Psoas muscle (tissue), 8 donors: ENCODE results near the gene DNM3. TPM values are rescaled to one million over a fixed set of nuclear protein-coding genes. Genes with fewer than 3 reads are reported as not detected.
A peak's percentile ranks its signal among the peaks of the same experiment; 100 is the strongest.

Source experiments
- ATAC-seq, 4 donors: fragments of 200-7000 bp; cut with Tn5 transposase; one replicate each; pipeline ENCODE4 v1.9.1; 2020; ENCODE audit warnings: moderate library complexity in 3 of 4, mild to moderate bottlenecking in 2 of 4
- DNase-seq, 2 donors: peaks; one replicate each; pipeline ENCODE4 v3.0.0-alpha.2; 2020
- H3K27ac ChIP-seq: fragments of 200-600 bp; one replicate; pipeline ENCODE4 v1.8.0; 2022
- H3K27me3 ChIP-seq, 3 donors: fragments of 200-600 bp in 1 of 3; one replicate each; pipeline versions ENCODE4 v1.6.1 to v1.8.0; 2013 to 2022; ENCODE audit warnings: low read length in 2 of 3, mild to moderate bottlenecking in 2 of 3, moderate library complexity in 1 of 3; ENCODE audit not compliant: insufficient read depth in 3 of 3
- H3K36me3 ChIP-seq, 2 donors: fragments of 200-600 bp in 1 of 2; one replicate each; pipeline versions ENCODE4 v1.6.1 to v1.8.0; 2013 to 2022; ENCODE audit warnings: low read depth in 1 of 2, mild to moderate bottlenecking in 1 of 2, moderate library complexity in 1 of 2; ENCODE audit not compliant: insufficient read depth in 1 of 2
- H3K4me1 ChIP-seq: fragments of 200-600 bp; one replicate; pipeline ENCODE4 v1.8.0; 2022
- H3K4me3 ChIP-seq: fragments of 200-600 bp; one replicate; pipeline ENCODE4 v1.8.0; 2022; ENCODE audit warnings: mild to moderate bottlenecking
- H3K9me3 ChIP-seq: fragments of 200-600 bp; one replicate; pipeline ENCODE4 v1.8.0; 2022
- WGBS, 3 donors: extraction: QIAGEN DNeasy Blood & Tissue Kit; methylation state at CpG; one replicate each; pipeline versions ENCODE4 v1.1.6 to v1.1.7; 2013; 5-methylcytosine and 5-hydroxymethylcytosine counted together
- intact Hi-C, 2 donors: fragments of 100-400 bp; cut with DNase I; formaldehyde crosslinking; loops; one replicate each; pipeline versions ENCODE4 v1.11.0 to v1.14.2; 2022
- polyA plus RNA-seq, 3 donors: library from polyadenylated mRNA; stranded (reverse); fragments of 200-250 nt; gene quantifications; one replicate each; pipeline ENCODE4 v1.2.3, GENCODE V29; 2013
- total RNA-seq, 4 donors: library from RNA; stranded (reverse); fragmentation: NEBNext Ultra II Directional in 2 of 4; extraction: Animal tissue kit (Norgen Biotek cat#: 25700) in 2 of 4; gene quantifications; one replicate each; pipeline versions ENCODE4 v1.2.1 to v1.2.4, GENCODE V29; 2021 to 2023
- TF ChIP-seq, protein P1 (sequence below): fragments of 200-600 bp; IDR thresholded peaks from one replicate; pipeline ENCODE4 v1.8.0; 2022; ENCODE audit warnings: antibody characterized with exemption
- donor health status: healthy with polysubstance abuse.
- donor health status: DM: no; HTN: no; CAD: no; lungs with moderate emphysema.
- donor health status: Bipolar disorder and iron deficiency.
- donor health status: healthy.
- donor health status: DM: yes; HTN: yes; CAD: no.
- donor health status: DM: no; HTN: no; CAD: no.
- donor health status: DM: no; HTN: no; CAD: no.
- donor health status: DM: yes; HTN: yes; CAD: no.

Gene DNM3
- total and polyA plus RNA-seq, 7 donors: 0.31 to 1.0 (median 0.77) TPM

GRCh38 chr1:172308577-172308976 lies 467.3 kb downstream of the DNM3 start:
- DNase-seq (no peak), ATAC-seq (no peak)
- TF ChIP-seq, protein P1, sequence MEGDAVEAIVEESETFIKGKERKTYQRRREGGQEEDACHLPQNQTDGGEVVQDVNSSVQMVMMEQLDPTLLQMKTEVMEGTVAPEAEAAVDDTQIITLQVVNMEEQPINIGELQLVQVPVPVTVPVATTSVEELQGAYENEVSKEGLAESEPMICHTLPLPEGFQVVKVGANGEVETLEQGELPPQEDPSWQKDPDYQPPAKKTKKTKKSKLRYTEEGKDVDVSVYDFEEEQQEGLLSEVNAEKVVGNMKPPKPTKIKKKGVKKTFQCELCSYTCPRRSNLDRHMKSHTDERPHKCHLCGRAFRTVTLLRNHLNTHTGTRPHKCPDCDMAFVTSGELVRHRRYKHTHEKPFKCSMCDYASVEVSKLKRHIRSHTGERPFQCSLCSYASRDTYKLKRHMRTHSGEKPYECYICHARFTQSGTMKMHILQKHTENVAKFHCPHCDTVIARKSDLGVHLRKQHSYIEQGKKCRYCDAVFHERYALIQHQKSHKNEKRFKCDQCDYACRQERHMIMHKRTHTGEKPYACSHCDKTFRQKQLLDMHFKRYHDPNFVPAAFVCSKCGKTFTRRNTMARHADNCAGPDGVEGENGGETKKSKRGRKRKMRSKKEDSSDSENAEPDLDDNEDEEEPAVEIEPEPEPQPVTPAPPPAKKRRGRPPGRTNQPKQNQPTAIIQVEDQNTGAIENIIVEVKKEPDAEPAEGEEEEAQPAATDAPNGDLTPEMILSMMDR: no peak
- H3K4me1 ChIP-seq: no peaks in the 10 kb centered on the region
- H3K27ac ChIP-seq: no peak overlapping the region
- intact Hi-C loops: no loop called here
- no peak overlapping the region for H3K4me3 ChIP-seq
- no peaks in the 10 kb centered on the region for H3K36me3 ChIP-seq
- WGBS, 3 donors: 48 to 56% (median 49%) methylated on average over 4 of the region's 4 CpGs
- H3K9me3 ChIP-seq: no peaks in the 10 kb centered on the region
- H3K27me3 ChIP-seq: no peaks in the 10 kb centered on the region

DNA sequence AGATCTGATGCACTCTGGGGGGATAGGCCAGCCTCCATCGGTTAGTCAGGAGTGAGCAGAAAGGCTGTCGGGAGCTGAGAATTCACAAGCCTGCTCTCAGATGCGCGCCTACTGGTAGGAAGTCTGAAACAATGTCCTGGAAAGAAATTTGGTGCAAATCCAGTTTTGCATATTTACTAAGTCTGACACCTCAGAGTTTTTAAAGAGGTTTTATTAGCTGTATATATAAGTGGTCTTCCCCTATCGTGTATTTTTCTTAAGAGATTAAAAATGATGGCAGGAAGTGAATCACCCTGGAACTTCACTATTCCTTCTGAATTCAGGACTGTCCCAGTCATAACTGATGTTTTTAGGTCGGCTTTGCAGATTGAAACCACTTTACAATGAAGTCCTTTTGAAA lies 479.4 kb downstream of the DNM3 start:
- no peak overlapping the region for H3K4me3 ChIP-seq
- H3K4me1 ChIP-seq: no peaks in the 10 kb centered on the region
- WGBS, 3 donors: 51 to 61% (median 54%) methylated on average over 6 of the region's 6 CpGs
- intact Hi-C loops: no loop called here
- H3K9me3 ChIP-seq: no peaks in the 10 kb centered on the region
- TF ChIP-seq, protein P1: no peak
- DNase-seq (no peak), ATAC-seq (no peak)
- H3K27ac ChIP-seq: no peak overlapping the region
- H3K27me3 ChIP-seq: no peaks in the 10 kb centered on the region
- no peaks in the 10 kb centered on the region for H3K36me3 ChIP-seq

DNA sequence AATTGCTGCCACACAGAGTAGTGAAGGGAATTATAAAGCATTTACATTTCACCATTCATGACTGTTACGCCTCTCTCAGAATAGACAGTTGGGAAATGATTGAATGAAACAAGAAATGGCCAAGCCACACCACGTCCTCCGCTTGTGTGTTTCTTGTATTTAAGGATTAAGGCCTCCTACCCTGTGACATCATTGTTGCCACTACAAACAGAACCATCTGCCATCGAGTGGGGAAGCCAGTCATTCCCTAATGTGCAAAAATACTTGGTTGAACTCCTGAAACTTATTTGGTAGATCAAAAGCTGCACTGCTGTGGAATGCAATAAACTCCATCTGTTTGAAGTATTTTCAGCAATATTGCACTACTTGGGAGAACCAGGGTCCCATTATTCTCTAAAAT lies 480.2 kb downstream of the DNM3 start:
- Histone ChIP-seq H3K9me3 (no peaks in the 10 kb centered on the region), H3K27me3 (no peaks in the 10 kb centered on the region), H3K27ac (peak overlapping the region; percentile 27), H3K36me3 (no peaks in the 10 kb centered on the region), H3K4me3 (no peak overlapping the region), H3K4me1 (no peaks in the 10 kb centered on the region)
- TF ChIP-seq, protein P1: no peak
- ATAC-seq (peak in 2 of 4 donors; percentile 34 to 46), DNase-seq (no peak)
- WGBS, 3 donors: 41 to 67% (median 52%) methylated on average over 4 of the region's 4 CpGs
- intact Hi-C loops: no loop called here

GRCh38 chr1:172322219-172323061 lies 481.1 kb downstream of the DNM3 start:
- no peaks in the 10 kb centered on the region for H3K27me3 ChIP-seq
- WGBS, 3 donors: 33 to 37% (median 35%) methylated on average over 13 of the region's 13 CpGs
- no peaks in the 10 kb centered on the region for H3K36me3 ChIP-seq
- ATAC-seq (peak; percentile 46 to 73 (median 62)), DNase-seq (peak; percentile 30 to 51)
- intact Hi-C loops: no loop called here
- no peak overlapping the region for H3K4me3 ChIP-seq
- TF ChIP-seq, protein P1: no peak
- no peaks in the 10 kb centered on the region for H3K9me3 ChIP-seq
- peak overlapping the region; percentile 27 for H3K27ac ChIP-seq
- H3K4me1 ChIP-seq: no peaks in the 10 kb centered on the region
